Panc1 (cell line): ENCODE measurements around the gene KCP.

ENCODE experiments used
- POLR2AphosphoS5 ChIP-seq: IDR thresholded peaks from 2 replicates; pipeline ENCODE4 v1.6.1; 2012; ENCODE audit warnings: mild to moderate bottlenecking, low read depth, low read length, moderate library complexity
- TCF7L2 ChIP-seq: IDR thresholded peaks from 2 replicates; pipeline ENCODE4 v1.6.1; 2011; ENCODE audit warnings: mild to moderate bottlenecking, low read depth, low read length, inconsistent platforms
- TF ChIP-seq, protein P1 (sequence below): fragments of 450-650 bp; IDR thresholded peaks from 2 replicates; pipeline ENCODE4 v1.5.1; 2017; ENCODE audit warnings: mild to moderate bottlenecking
- TF ChIP-seq, protein P2 (sequence below), 2 experiments: IDR thresholded peaks; 2 replicates each; pipeline ENCODE4 v1.6.1; 2011 to 2012; ENCODE audit warnings: low read depth in 2 of 2, control low read depth in 1 of 2, low read length in 1 of 2, mild to moderate bottlenecking in 1 of 2, moderate library complexity in 1 of 2; ENCODE audit not compliant: insufficient read depth in 1 of 2

GRCh38 chr7:128955981-128956380, 45.5 kb upstream of the KCP start:
- TF ChIP-seq, protein P1, sequence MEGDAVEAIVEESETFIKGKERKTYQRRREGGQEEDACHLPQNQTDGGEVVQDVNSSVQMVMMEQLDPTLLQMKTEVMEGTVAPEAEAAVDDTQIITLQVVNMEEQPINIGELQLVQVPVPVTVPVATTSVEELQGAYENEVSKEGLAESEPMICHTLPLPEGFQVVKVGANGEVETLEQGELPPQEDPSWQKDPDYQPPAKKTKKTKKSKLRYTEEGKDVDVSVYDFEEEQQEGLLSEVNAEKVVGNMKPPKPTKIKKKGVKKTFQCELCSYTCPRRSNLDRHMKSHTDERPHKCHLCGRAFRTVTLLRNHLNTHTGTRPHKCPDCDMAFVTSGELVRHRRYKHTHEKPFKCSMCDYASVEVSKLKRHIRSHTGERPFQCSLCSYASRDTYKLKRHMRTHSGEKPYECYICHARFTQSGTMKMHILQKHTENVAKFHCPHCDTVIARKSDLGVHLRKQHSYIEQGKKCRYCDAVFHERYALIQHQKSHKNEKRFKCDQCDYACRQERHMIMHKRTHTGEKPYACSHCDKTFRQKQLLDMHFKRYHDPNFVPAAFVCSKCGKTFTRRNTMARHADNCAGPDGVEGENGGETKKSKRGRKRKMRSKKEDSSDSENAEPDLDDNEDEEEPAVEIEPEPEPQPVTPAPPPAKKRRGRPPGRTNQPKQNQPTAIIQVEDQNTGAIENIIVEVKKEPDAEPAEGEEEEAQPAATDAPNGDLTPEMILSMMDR = no peak
- TF ChIP-seq POLR2AphosphoS5 = no peak
- TF ChIP-seq, protein P2, sequence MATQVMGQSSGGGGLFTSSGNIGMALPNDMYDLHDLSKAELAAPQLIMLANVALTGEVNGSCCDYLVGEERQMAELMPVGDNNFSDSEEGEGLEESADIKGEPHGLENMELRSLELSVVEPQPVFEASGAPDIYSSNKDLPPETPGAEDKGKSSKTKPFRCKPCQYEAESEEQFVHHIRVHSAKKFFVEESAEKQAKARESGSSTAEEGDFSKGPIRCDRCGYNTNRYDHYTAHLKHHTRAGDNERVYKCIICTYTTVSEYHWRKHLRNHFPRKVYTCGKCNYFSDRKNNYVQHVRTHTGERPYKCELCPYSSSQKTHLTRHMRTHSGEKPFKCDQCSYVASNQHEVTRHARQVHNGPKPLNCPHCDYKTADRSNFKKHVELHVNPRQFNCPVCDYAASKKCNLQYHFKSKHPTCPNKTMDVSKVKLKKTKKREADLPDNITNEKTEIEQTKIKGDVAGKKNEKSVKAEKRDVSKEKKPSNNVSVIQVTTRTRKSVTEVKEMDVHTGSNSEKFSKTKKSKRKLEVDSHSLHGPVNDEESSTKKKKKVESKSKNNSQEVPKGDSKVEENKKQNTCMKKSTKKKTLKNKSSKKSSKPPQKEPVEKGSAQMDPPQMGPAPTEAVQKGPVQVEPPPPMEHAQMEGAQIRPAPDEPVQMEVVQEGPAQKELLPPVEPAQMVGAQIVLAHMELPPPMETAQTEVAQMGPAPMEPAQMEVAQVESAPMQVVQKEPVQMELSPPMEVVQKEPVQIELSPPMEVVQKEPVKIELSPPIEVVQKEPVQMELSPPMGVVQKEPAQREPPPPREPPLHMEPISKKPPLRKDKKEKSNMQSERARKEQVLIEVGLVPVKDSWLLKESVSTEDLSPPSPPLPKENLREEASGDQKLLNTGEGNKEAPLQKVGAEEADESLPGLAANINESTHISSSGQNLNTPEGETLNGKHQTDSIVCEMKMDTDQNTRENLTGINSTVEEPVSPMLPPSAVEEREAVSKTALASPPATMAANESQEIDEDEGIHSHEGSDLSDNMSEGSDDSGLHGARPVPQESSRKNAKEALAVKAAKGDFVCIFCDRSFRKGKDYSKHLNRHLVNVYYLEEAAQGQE (IDR thresholded peaks at IDR 0.05; ENCODE audit: insufficient read depth in 1 of 2, low read depth in 2 of 2, low read length in 1 of 2) = no peak
- TF ChIP-seq TCF7L2 = no peak
